ENCODE measurements around the gene TMEM184B. TPM values are rescaled to one million over a fixed set of nuclear protein-coding genes. Genes with fewer than 3 reads are reported as not detected.
"Not testable (repeated sequence)": the region's sequence is repeated elsewhere in the genome, so short reads cannot be mapped to it uniquely, and the experiment has no call there.

The TMEM184B gene
- total RNA-seq, 1 experiment from 2014 or later = 16.9 TPM

- Histone ChIP-seq H3K4me3 (no peak overlapping the region), H3K36me3 (no peaks in the 10 kb centered on the region), H3K27me3 (no peaks in the 10 kb centered on the region), H3K4me1 (peaks cover 14% of the 10 kb centered on the region), H3K27ac (no peak overlapping the region), H3K9me3 (replicated peaks) (no peaks in the 10 kb centered on the region)
- DNase-seq = no peak
Observed at GRCh38 chr22:38191055-38191454, 81.8 kb downstream of the TMEM184B start.

GRCh38 chr22:38190581-38190980 is 82.2 kb downstream of the TMEM184B start:
- DNase-seq = no peak
- H3K27ac ChIP-seq = no peak overlapping the region
- no peaks in the 10 kb centered on the region for H3K27me3 ChIP-seq
- H3K4me1 ChIP-seq = peaks cover 14% of the 10 kb centered on the region
- no peaks in the 10 kb centered on the region for H3K36me3 ChIP-seq
- H3K4me3 ChIP-seq = no peak overlapping the region
- no peaks in the 10 kb centered on the region for H3K9me3 ChIP-seq (replicated peaks)

GRCh38 chr22:38189104-38189503 is 83.7 kb downstream of the TMEM184B start:
- Histone ChIP-seq H3K27ac (no peak overlapping the region), H3K27me3 (no peaks in the 10 kb centered on the region), H3K4me1 (peaks cover 4% of the 10 kb centered on the region; the same call in 1 of the 2 replicates), H3K36me3 (no peaks in the 10 kb centered on the region), H3K4me3 (no peak overlapping the region), H3K9me3 (replicated peaks) (no peaks in the 10 kb centered on the region)
- no peak for DNase-seq

- DNase-seq = peak in 1 of 2 experiments; percentile 30
- Histone ChIP-seq H3K4me1 (peaks cover 4% of the 10 kb centered on the region; the same call in 1 of the 2 replicates), H3K27ac (no peak overlapping the region), H3K9me3 (replicated peaks) (no peaks in the 10 kb centered on the region), H3K36me3 (no peaks in the 10 kb centered on the region), H3K4me3 (no peak overlapping the region), H3K27me3 (no peaks in the 10 kb centered on the region)
Observed at GRCh38 chr22:38187413-38188212, 85.2 kb downstream of the TMEM184B start.

- H3K9me3 ChIP-seq (replicated peaks) = no peaks in the 10 kb centered on the region
- H3K36me3 ChIP-seq = no peaks in the 10 kb centered on the region
- no peak overlapping the region for H3K4me3 ChIP-seq
- no peak for DNase-seq
- no peak overlapping the region for H3K27ac ChIP-seq
- H3K27me3 ChIP-seq = no peaks in the 10 kb centered on the region
- peaks cover 4% of the 10 kb centered on the region; the same call in 1 of the 2 replicates for H3K4me1 ChIP-seq
Observed at GRCh38 chr22:38186429-38186828, 86.4 kb downstream of the TMEM184B start.

GRCh38 chr22:38184788-38185187 is 88.0 kb downstream of the TMEM184B start:
- Histone ChIP-seq H3K36me3 (no peaks in the 10 kb centered on the region), H3K9me3 (replicated peaks) (no peaks in the 10 kb centered on the region), H3K27ac (no peak overlapping the region), H3K27me3 (no peaks in the 10 kb centered on the region), H3K4me3 (no peak overlapping the region), H3K4me1 (peaks cover 15% of the 10 kb centered on the region)
- no peak for DNase-seq

GRCh38 chr22:38181453-38182200 is 91.2 kb downstream of the TMEM184B start, which contains the start of gene PLA2G6:
Gene PLA2G6, minus strand, starts transcription at chr22:38181830. Its CDS starts 12,404 bp downstream, at chr22:38169426.
- Histone ChIP-seq H3K27me3 (no peaks in the 10 kb centered on the region), H3K4me3 (peak within 1 kb of the TSS; percentile 64), H3K4me1 (peaks cover 17% of the 10 kb centered on the region), H3K36me3 (no peaks in the 10 kb centered on the region), H3K9me3 (replicated peaks) (no peaks in the 10 kb centered on the region), H3K27ac (peak within 1 kb of the TSS; percentile 74)
- DNase-seq = peak; percentile 98

- peak overlapping the region; percentile 74 for H3K27ac ChIP-seq
- H3K4me1 ChIP-seq = peaks cover 24% of the 10 kb centered on the region
- DNase-seq = no peak
- H3K36me3 ChIP-seq = no peaks in the 10 kb centered on the region
- H3K4me3 ChIP-seq = peak overlapping the region; percentile 64
- H3K9me3 ChIP-seq (replicated peaks) = no peaks in the 10 kb centered on the region
- no peaks in the 10 kb centered on the region for H3K27me3 ChIP-seq
Observed at GRCh38 chr22:38180841-38181452, 91.9 kb downstream of the TMEM184B start.

GRCh38 chr22:38178605-38178937 is 94.2 kb downstream of the TMEM184B start:
- H3K27ac ChIP-seq; H3K9me3 ChIP-seq (replicated peaks); H3K27me3 ChIP-seq; H3K36me3 ChIP-seq; H3K4me3 ChIP-seq; DNase-seq: not testable (repeated sequence)
- peaks cover 29% of the 10 kb centered on the region for H3K4me1 ChIP-seq

- Histone ChIP-seq H3K9me3 (replicated peaks) (no peaks in the 10 kb centered on the region), H3K4me1 (peaks cover 29% of the 10 kb centered on the region)
- peak; percentile 52 to 71 for DNase-seq
Observed at GRCh38 chr22:38177926-38178604, 94.7 kb downstream of the TMEM184B start.

GRCh38 chr22:38177571-38177925 is 95.3 kb downstream of the TMEM184B start:
- not testable (repeated sequence) for H3K9me3 ChIP-seq (replicated peaks); H3K4me3 ChIP-seq; H3K27me3 ChIP-seq; DNase-seq; H3K36me3 ChIP-seq
- H3K4me1 ChIP-seq = peaks cover 35% of the 10 kb centered on the region
- peak overlapping the region; percentile 5; the same call in 1 of the 2 replicates for H3K27ac ChIP-seq

More at GRCh38 chr22:38177926-38178604, 94.7 kb downstream of the TMEM184B start:
- Histone ChIP-seq H3K27me3 (no peaks in the 10 kb centered on the region), H3K4me3 (no peak overlapping the region), H3K27ac (peak overlapping the region; percentile 5; the same call in 1 of the 2 replicates), H3K36me3 (no peaks in the 10 kb centered on the region)

GRCh38 chr22:38177044-38177443 is 95.8 kb downstream of the TMEM184B start:
- no peaks in the 10 kb centered on the region for H3K9me3 ChIP-seq (replicated peaks)
- no peaks in the 10 kb centered on the region for H3K36me3 ChIP-seq
- no peak for DNase-seq
- H3K27me3 ChIP-seq = no peaks in the 10 kb centered on the region
- H3K4me3 ChIP-seq = no peak overlapping the region
- peaks cover 37% of the 10 kb centered on the region for H3K4me1 ChIP-seq
- H3K27ac ChIP-seq = no peak overlapping the region

- Histone ChIP-seq H3K27ac (peak overlapping the region; percentile 16; the same call in 1 of the 2 replicates), H3K27me3 (no peaks in the 10 kb centered on the region), H3K36me3 (no peaks in the 10 kb centered on the region), H3K9me3 (replicated peaks) (no peaks in the 10 kb centered on the region), H3K4me3 (no peak overlapping the region), H3K4me1 (peaks cover 37% of the 10 kb centered on the region)
- peak; percentile 87 for DNase-seq
Observed at GRCh38 chr22:38176170-38176741, 96.6 kb downstream of the TMEM184B start.
